ENCODE data around the gene MRPL44. TPM values are rescaled to one million over a fixed set of nuclear protein-coding genes. Genes with fewer than 3 reads are reported as not detected.

MRPL44 gene
- total RNA-seq, 1 experiment from 2014 or later = 47.3 TPM

- DNase-seq (ENCODE audit: low read depth) = no peak
Measured at GRCh38 chr2:223935459-223936125, 21.7 kb upstream of the MRPL44 start.

- no peak for DNase-seq (ENCODE audit: low read depth)
Measured at GRCh38 chr2:223936862-223937326, 20.4 kb upstream of the MRPL44 start.

GRCh38 chr2:223937535-223937934 is 19.7 kb upstream of the MRPL44 start:
- DNase-seq (ENCODE audit: low read depth) = no peak

GRCh38 chr2:223939438-223939837 is 17.8 kb upstream of the MRPL44 start:
- peak; percentile 8 for DNase-seq (ENCODE audit: low read depth)

GRCh38 chr2:223941579-223942277 is 15.5 kb upstream of the MRPL44 start:
- DNase-seq (ENCODE audit: low read depth) = peak; percentile 61

GRCh38 chr2:223943135-223943534 is 14.1 kb upstream of the MRPL44 start:
- DNase-seq (ENCODE audit: low read depth) = no peak

GRCh38 chr2:223943561-223944008 is 13.7 kb upstream of the MRPL44 start:
- peak; percentile 50 for DNase-seq (ENCODE audit: low read depth)

- peak; percentile 33 for DNase-seq (ENCODE audit: low read depth)
Measured at GRCh38 chr2:223944166-223944702, 13.0 kb upstream of the MRPL44 start.

GRCh38 chr2:223944703-223945531 is 12.3 kb upstream of the MRPL44 start, which contains the start of gene WDFY1:
WDFY1 (minus strand) TSS chr2:223945335; CDS start chr2:223945284, 51 bp downstream.
- DNase-seq (ENCODE audit: low read depth) = peak; percentile 92

GRCh38 chr2:223945755-223946154 is 11.5 kb upstream of the MRPL44 start:
- no peak for DNase-seq (ENCODE audit: low read depth)

GRCh38 chr2:223947711-223948205 is 9.5 kb upstream of the MRPL44 start:
- no peak for DNase-seq (ENCODE audit: low read depth)

GRCh38 chr2:223949241-223949840 is 7.9 kb upstream of the MRPL44 start:
- no peak for DNase-seq (ENCODE audit: low read depth)

GRCh38 chr2:223950448-223951347 is 6.6 kb upstream of the MRPL44 start:
- DNase-seq (ENCODE audit: low read depth) = no peak

- no peak for DNase-seq (ENCODE audit: low read depth)
Measured at GRCh38 chr2:223952280-223952968, 4.8 kb upstream of the MRPL44 start.

- peak; percentile 68 for DNase-seq (ENCODE audit: low read depth)
Measured at GRCh38 chr2:223954401-223954800, 2.9 kb upstream of the MRPL44 start.

- DNase-seq (ENCODE audit: low read depth) = no peak
Measured at GRCh38 chr2:223956300-223956699, 963 bp upstream of the MRPL44 start.

- no peak for DNase-seq (ENCODE audit: low read depth)
Measured at GRCh38 chr2:223959688-223960087, 2.4 kb downstream of the MRPL44 start.

GRCh38 chr2:223967981-223968380 is 10.7 kb downstream of the MRPL44 start:
- no peak for DNase-seq (ENCODE audit: low read depth)

GRCh38 chr2:223969315-223969714 is 12.1 kb downstream of the MRPL44 start:
- DNase-seq (ENCODE audit: low read depth) = no peak

- DNase-seq (ENCODE audit: low read depth) = no peak
Measured at GRCh38 chr2:223969856-223970255, 12.6 kb downstream of the MRPL44 start.

All from Daoy (cell line).